ENCODE results near the gene USP17L22.
"Not testable (repeated sequence)": the region's sequence is repeated elsewhere in the genome, so short reads cannot be mapped to it uniquely, and the experiment has no call there.

Gene USP17L22

GRCh38 chr4:9267319-9267718 lies at the start of gene USP17L22:
USP17L22 (plus strand) TSS chr4:9267619; CDS start chr4:9267619, 0 bp downstream.
- not testable (repeated sequence) for H3K4me3 ChIP-seq (ENCODE audit: low read length)

- H3K4me3 ChIP-seq (ENCODE audit: low read length), result not testable (repeated sequence)
These were observed 47.6 kb upstream of the USP17L22 start, which contains the start of gene USP17L12 for GRCh38 chr4:9219852-9220251. USP17L12 (plus strand) TSS chr4:9220152; CDS start chr4:9220152, 0 bp downstream.

GRCh38 chr4:9224596-9224995 lies 42.8 kb upstream of the USP17L22 start, which contains the start of gene USP17L13:
USP17L13 (plus strand) TSS chr4:9224896; CDS start chr4:9224896, 0 bp downstream.
- H3K4me3 ChIP-seq (ENCODE audit: low read length), result not testable (repeated sequence)

- H3K4me3 ChIP-seq (ENCODE audit: low read length), result not testable (repeated sequence)
These were observed 37.2 kb upstream of the USP17L22 start for GRCh38 chr4:9230249-9230648.

GRCh38 chr4:9234085-9234484 lies 33.3 kb upstream of the USP17L22 start, which contains the start of gene USP17L15:
USP17L15 (plus strand) TSS chr4:9234385; CDS start chr4:9234385, 0 bp downstream.
- H3K4me3 ChIP-seq (ENCODE audit: low read length), result not testable (repeated sequence)

- H3K4me3 ChIP-seq (ENCODE audit: low read length), result not testable (repeated sequence)
These were observed 29.0 kb upstream of the USP17L22 start for GRCh38 chr4:9238461-9238860.

GRCh38 chr4:9243579-9243978 lies 23.8 kb upstream of the USP17L22 start, which contains the start of gene USP17L17:
USP17L17 (plus strand) TSS chr4:9243879; CDS start chr4:9243879, 0 bp downstream.
- H3K4me3 ChIP-seq (ENCODE audit: low read length), result not testable (repeated sequence)

- H3K4me3 ChIP-seq (ENCODE audit: low read length), result not testable (repeated sequence)
These were observed 19.3 kb upstream of the USP17L22 start, which contains the start of gene USP17L18 for GRCh38 chr4:9247953-9248680. USP17L18 (plus strand) TSS chr4:9248630; CDS start chr4:9248630, 0 bp downstream.

GRCh38 chr4:9253078-9253477 lies 14.3 kb upstream of the USP17L22 start, which contains the start of gene USP17L19:
USP17L19 (plus strand) TSS chr4:9253378; CDS start chr4:9253378, 0 bp downstream.
- H3K4me3 ChIP-seq (ENCODE audit: low read length), result not testable (repeated sequence)

- not testable (repeated sequence) for H3K4me3 ChIP-seq (ENCODE audit: low read length)
These were observed 9.6 kb upstream of the USP17L22 start, which contains the start of gene USP17L20 for GRCh38 chr4:9257824-9258223. USP17L20 (plus strand) TSS chr4:9258124; CDS start chr4:9258124, 0 bp downstream.

- not testable (repeated sequence) for H3K4me3 ChIP-seq (ENCODE audit: low read length)
These were observed 4.8 kb upstream of the USP17L22 start, which contains the start of gene USP17L21 for GRCh38 chr4:9262572-9262971. USP17L21 (plus strand) TSS chr4:9262872; CDS start chr4:9262872, 0 bp downstream.

GRCh38 chr4:9271719-9272118 lies 4.3 kb downstream of the USP17L22 start:
- H3K4me3 ChIP-seq (ENCODE audit: low read length), result not testable (repeated sequence)

All from GM08714 (cell line).